C4-2B (cell line): ENCODE results near the gene TMCO4.

Experiments used
- CTCF ChIP-seq: fragments of 450-650 bp; conservative IDR thresholded peaks from 2 replicates; pipeline ENCODE4 v1.5.1; 2017; ENCODE audit warnings: mild to moderate bottlenecking
- ZFX ChIP-seq: fragments of 450-650 bp; IDR thresholded peaks from 2 replicates; pipeline ENCODE4 v1.6.1; 2017

- no peak for TF ChIP-seq CTCF
- TF ChIP-seq ZFX, result no peak
Observed at GRCh38 chr1:19808351-19808750, 8.6 kb upstream of the TMCO4 start.
